Neural cell (in vitro differentiated cells): ENCODE measurements around the gene PMPCA. TPM values are rescaled to one million over a fixed set of nuclear protein-coding genes. Genes with fewer than 3 reads are reported as not detected.

Experiments used
- H2AFZ ChIP-seq: fragments of 200-600, 300-800 bp; sonication (generic), shearing (Covaris generic); 2 replicates; pipeline ENCODE4 v1.6.0; 2014; ENCODE audit warnings: low read depth, mild to moderate bottlenecking, antibody characterized with exemption, low read length, moderate library complexity
- H3F3A ChIP-seq: fragments of 200-600 bp; shearing (Covaris generic); 2 replicates; pipeline ENCODE4 v1.6.1; 2016; ENCODE audit warnings: mild to moderate bottlenecking, moderate library complexity, mixed read lengths, antibody characterized with exemption, low read length; ENCODE audit not compliant: insufficient read depth, poor library complexity, severe bottlenecking
- H3K27ac ChIP-seq: fragments of 200-600, 300-800 bp; sonication (generic), shearing (Covaris generic); 2 replicates; pipeline ENCODE4 v1.5.1; 2014; ENCODE audit warnings: mild to moderate bottlenecking, low read length, moderate library complexity
- H3K27me3 ChIP-seq: fragments of 300-800, 200-600 bp; sonication (generic), shearing (Covaris generic); 2 replicates; pipeline ENCODE4 v1.6.0; 2014; ENCODE audit warnings: mild to moderate bottlenecking, low read depth, low read length, moderate library complexity; ENCODE audit not compliant: insufficient read depth
- H3K36me3 ChIP-seq: fragments of 300-800, 200-600 bp; sonication (generic), shearing (Covaris generic); 2 replicates; pipeline ENCODE4 v1.5.1; 2014; ENCODE audit warnings: mild to moderate bottlenecking, antibody characterized with exemption, low read length, moderate library complexity; ENCODE audit not compliant: insufficient read depth
- H3K4me2 ChIP-seq: fragments of 300-800, 200-600 bp; sonication (generic), shearing (Covaris generic); 2 replicates; pipeline ENCODE4 v1.6.0; 2014; ENCODE audit warnings: mild to moderate bottlenecking, low read length
- H3K4me3 ChIP-seq: fragments of 300-800, 200-600 bp; sonication (generic), shearing (Covaris generic); 2 replicates; pipeline ENCODE4 v1.5.1; 2014; ENCODE audit warnings: mild to moderate bottlenecking, low read length, moderate library complexity
- H3K79me2 ChIP-seq: fragments of 200-600 bp; shearing (Covaris generic); replicated peaks from 2 replicates; pipeline ENCODE4 v1.6.0; 2014; ENCODE audit warnings: mild to moderate bottlenecking, low read length, moderate library complexity; ENCODE audit not compliant: insufficient read depth
- H3K9ac ChIP-seq: fragments of 300-800, 200-600 bp; sonication (generic), shearing (Covaris generic); 2 replicates; pipeline ENCODE4 v1.6.1; 2016; ENCODE audit warnings: mild to moderate bottlenecking, low read length, mixed read lengths
- H3K9me2 ChIP-seq: fragments of 200-600 bp; shearing (Covaris generic); 2 replicates; pipeline ENCODE4 v1.6.1; 2016; ENCODE audit warnings: mild to moderate bottlenecking, low read length, mixed read lengths; ENCODE audit not compliant: insufficient read depth
- H3K9me3 ChIP-seq: fragments of 200-600, 300-800 bp; sonication (generic), shearing (Covaris generic); 2 replicates; pipeline ENCODE4 v1.6.1; 2016; ENCODE audit warnings: mild to moderate bottlenecking, mixed run types, low read length, moderate library complexity, mixed read lengths
- H4K20me1 ChIP-seq: fragments of 200-600 bp; shearing (Covaris generic); 2 replicates; pipeline ENCODE4 v1.6.1; 2016; ENCODE audit warnings: mild to moderate bottlenecking, mixed run types; ENCODE audit not compliant: insufficient read depth
- CTCF ChIP-seq: fragments of 450-650 bp; IDR thresholded peaks from 2 replicates; pipeline ENCODE4 v1.5.1; 2014; ENCODE audit warnings: antibody characterized with exemption, mild to moderate bottlenecking, moderate library complexity; ENCODE audit not compliant: poor library complexity, severe bottlenecking
- EP300 ChIP-seq: fragments of 450-650 bp; conservative IDR thresholded peaks from 2 replicates; pipeline ENCODE4 v1.6.1; 2014; ENCODE audit warnings: antibody characterized with exemption, mild to moderate bottlenecking, moderate library complexity; ENCODE audit not compliant: poor library complexity, severe bottlenecking
- EZH2 ChIP-seq: fragments of 200-600, 300-800 bp; shearing (Covaris generic), sonication (generic); IDR thresholded peaks from 2 replicates; pipeline ENCODE4 v1.6.1; 2014; ENCODE audit warnings: antibody characterized with exemption, low read length, borderline replicate concordance, mild to moderate bottlenecking; ENCODE audit not compliant: insufficient read depth, poor library complexity, severe bottlenecking
- MXI1 ChIP-seq: fragments of 450-650 bp; conservative IDR thresholded peaks from 2 replicates; pipeline ENCODE4 v1.6.1; 2014; ENCODE audit warnings: antibody characterized with exemption, mild to moderate bottlenecking; ENCODE audit not compliant: poor library complexity, severe bottlenecking
- POLR2AphosphoS5 ChIP-seq: IDR thresholded peaks from 2 replicates; pipeline ENCODE4 v1.6.1; 2012
- RAD21 ChIP-seq: fragments of 450-650 bp; conservative IDR thresholded peaks from 2 replicates; pipeline ENCODE4 v1.6.1; 2014; ENCODE audit warnings: antibody characterized with exemption, mild to moderate bottlenecking, moderate library complexity
- REST ChIP-seq: IDR thresholded peaks from 2 replicates; pipeline ENCODE4 v1.6.1; 2012; ENCODE audit warnings: borderline replicate concordance
- SMC3 ChIP-seq: fragments of 450-650 bp; conservative IDR thresholded peaks from 2 replicates; pipeline ENCODE4 v1.6.1; 2014; ENCODE audit warnings: antibody characterized with exemption, mild to moderate bottlenecking, moderate library complexity; ENCODE audit not compliant: poor library complexity
- TAF1 ChIP-seq: IDR thresholded peaks from 2 replicates; pipeline ENCODE4 v1.6.1; 2012; ENCODE audit warnings: low read depth
- polyA plus RNA-seq: library from polyadenylated mRNA; depleted of rRNA; stranded (reverse); fragments of >200 nt; gene quantifications from 2 replicates; pipeline ENCODE4 v1.2.3, GENCODE V29; 2014

The PMPCA gene
- polyA plus RNA-seq, 1 donor from 2014 or later, result 61.3 TPM

GRCh38 chr9:136379891-136380290 lies 30.6 kb upstream of the PMPCA start:
- no peaks in the 10 kb centered on the region for H3K27me3 ChIP-seq
- H2AFZ ChIP-seq, result no peak overlapping the region
- TF ChIP-seq REST, result no peak
- H4K20me1 ChIP-seq, result no peaks in the 10 kb centered on the region
- no peaks in the 10 kb centered on the region for H3F3A ChIP-seq
- no peak overlapping the region for H3K4me3 ChIP-seq
- no peaks in the 10 kb centered on the region for H3K9me3 ChIP-seq
- H3K79me2 ChIP-seq, result no peaks in the 10 kb centered on the region
- no peak overlapping the region for H3K4me2 ChIP-seq
- H3K27ac ChIP-seq, result no peak overlapping the region
- no peaks in the 10 kb centered on the region for H3K9me2 ChIP-seq
- H3K9ac ChIP-seq, result no peak overlapping the region
- H3K36me3 ChIP-seq, result no peaks in the 10 kb centered on the region

GRCh38 chr9:136380381-136380780 lies 30.1 kb upstream of the PMPCA start:
- Histone ChIP-seq H3K27me3 (no peaks in the 10 kb centered on the region), H3K9me3 (no peaks in the 10 kb centered on the region), H3K27ac (no peak overlapping the region), H3K36me3 (no peaks in the 10 kb centered on the region), H3K9ac (no peak overlapping the region), H4K20me1 (no peaks in the 10 kb centered on the region), H3K79me2 (no peaks in the 10 kb centered on the region), H3K4me2 (no peak overlapping the region), H2AFZ (no peak overlapping the region), H3F3A (no peaks in the 10 kb centered on the region), H3K4me3 (no peak overlapping the region), H3K9me2 (no peaks in the 10 kb centered on the region)
- TF ChIP-seq REST, result no peak
- TF ChIP-seq EP300, result no peak
- TF ChIP-seq TAF1, result no peak
- TF ChIP-seq EZH2, result no peak
- no peak for TF ChIP-seq POLR2AphosphoS5
- TF ChIP-seq SMC3, result no peak
- TF ChIP-seq RAD21, result no peak
- TF ChIP-seq MXI1, result no peak
- no peak for TF ChIP-seq CTCF
